Measurements from ENCODE around the gene PCNX2.
A peak's percentile ranks its signal among the peaks of the same experiment; 100 is the strongest.

PCNX2 gene

DNA sequence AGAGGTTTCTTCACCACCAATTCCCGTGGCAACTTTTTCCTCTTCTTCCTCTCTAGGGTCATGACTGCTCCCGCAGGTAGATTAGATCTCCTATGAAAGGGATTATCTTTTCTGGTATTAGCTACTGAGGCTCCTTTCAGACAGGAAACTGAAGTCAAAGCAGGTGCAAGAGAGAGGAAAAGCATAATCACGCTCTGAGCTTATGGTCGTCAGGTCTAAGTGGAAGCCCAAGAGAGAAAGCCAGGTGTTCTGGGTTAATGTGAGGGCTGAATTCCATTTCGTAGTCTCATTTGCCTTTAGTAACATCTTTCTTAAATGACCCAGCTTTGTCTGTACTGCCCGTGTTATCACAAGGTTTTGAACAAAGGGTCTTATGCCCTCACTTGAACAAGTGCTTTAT, 23.7 kb upstream of the PCNX2 start:
- no peak for DNase-seq (ENCODE audit: low spot score)

DNA sequence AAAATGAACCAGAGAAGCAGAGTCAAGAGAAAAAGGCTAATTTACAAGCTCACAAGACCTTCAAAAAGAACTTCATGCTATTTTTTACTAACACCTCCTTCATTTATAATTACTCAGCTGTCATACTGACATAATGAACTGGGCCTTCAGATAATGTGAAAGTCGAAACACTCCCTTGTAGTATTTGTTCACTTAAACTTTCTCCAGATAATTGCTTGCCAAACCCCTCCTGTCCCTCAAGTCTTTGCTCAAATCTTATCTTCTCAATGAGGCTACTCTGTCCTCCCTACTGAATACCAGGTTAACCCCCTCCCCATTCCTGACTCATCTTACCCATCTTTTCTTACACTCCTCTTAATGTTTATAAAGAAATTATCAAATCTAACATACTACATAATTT, 20.9 kb upstream of the PCNX2 start:
- DNase-seq (ENCODE audit: low spot score) = no peak

DNA sequence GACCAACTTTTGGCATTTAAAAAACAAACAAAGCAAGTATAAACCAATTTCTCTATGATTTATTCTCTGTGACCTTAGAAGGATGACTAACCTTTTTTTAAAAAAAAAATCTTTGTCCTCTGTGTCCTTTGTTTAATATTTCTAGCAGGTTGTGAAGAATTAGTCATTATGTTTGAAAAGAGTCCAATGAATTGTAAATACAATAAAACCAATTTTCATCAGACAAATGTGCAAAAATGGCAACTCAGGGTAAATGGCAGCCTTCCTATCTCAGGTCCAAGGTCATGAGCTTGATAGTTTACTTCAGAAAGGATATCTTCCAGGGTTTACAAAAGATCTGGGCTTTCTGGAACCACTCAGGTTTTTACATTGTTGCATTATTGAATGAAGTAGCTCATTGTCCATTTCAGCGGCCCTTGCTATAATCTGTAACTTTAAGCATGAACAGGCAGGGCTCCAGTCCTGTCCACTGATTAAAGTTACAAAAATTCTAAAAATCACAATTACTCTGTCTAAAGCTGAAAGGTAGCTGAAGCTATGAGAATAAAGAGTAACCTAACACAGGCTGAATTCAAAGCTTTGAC, 20.3 kb upstream of the PCNX2 start:
- DNase-seq (ENCODE audit: low spot score) = no peak

DNA sequence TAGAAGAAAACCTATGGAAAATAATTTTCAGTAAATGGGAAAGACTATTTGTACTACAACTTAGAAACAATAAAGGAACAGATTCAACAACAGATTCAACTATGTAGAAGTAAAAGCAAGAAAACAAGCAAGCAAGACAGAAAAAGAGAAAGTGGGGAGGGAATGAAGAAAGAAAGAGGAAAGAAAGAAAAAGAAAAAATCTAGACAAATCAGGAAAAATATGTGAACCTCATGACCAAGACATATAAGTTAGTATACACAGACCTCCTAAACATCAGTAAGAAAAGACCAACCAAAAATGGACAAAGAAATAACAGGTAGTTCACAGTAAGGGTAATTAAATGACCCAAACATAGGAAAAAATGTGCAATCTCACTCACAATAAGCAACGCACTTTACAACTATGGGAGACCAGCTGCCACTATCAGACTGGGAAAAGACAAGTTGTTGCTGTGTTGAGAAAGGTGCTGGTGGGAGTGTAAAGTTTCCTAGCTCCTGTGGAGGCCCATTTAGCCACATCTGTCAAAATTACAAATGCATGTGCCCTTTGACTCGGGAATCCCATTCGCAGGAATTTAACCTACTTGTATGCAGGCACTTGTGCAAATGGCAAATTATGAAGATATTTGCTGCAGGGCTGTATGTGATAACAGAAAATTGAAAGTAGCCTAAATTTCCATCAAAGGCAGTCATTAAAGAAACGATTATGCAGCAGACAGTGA, 18.1 kb upstream of the PCNX2 start:
- DNase-seq (ENCODE audit: low spot score) = no peak

DNA sequence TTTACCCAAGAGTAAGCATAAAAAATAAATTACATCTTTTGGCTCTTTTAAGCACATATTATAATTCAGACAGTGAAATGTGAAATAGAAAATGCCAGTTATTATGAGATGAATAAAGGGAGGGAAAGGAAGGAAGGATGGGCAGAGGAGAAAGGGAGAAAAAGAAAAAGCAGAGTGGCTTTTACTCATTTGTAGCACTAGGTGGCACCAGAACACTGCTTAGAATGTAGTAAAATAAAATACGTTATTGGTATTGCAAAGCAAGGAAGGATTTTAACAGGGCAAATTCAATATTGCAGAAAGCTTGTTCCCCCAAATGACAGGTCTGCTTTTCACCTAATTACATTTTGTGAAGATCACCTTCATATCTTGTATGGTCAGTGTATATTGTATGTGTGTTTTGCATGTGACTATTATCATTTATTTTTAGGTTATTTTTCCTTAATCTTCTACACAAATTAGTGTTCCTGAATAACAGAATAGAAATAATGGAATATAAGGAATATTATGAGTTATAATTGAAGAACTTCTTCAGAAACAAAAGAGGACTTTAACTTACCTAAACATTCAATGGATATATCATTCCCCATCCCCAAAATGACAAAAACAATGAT, 9.1 kb upstream of the PCNX2 start:
- peak; percentile 48 for DNase-seq (ENCODE audit: low spot score)

DNA sequence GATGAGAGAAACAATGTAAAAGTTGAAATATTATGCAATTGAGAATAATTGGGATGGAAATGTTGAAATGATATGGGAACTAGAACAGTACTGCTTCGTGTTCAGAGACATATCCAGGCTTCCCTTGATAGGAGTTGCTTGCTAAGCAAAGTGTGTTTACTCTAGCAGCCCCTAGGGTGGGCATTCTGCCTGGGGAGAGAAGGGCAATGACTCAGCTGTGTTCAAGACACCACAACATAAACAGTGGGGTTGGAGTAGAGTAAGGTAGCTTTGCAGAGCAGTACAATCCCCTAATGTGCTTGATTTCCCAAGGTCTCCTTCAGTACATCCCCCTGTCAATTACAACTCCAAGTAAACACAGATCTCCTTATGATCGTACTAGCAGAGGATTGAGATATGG, 4.8 kb upstream of the PCNX2 start:
- DNase-seq (ENCODE audit: low spot score) = no peak

DNA sequence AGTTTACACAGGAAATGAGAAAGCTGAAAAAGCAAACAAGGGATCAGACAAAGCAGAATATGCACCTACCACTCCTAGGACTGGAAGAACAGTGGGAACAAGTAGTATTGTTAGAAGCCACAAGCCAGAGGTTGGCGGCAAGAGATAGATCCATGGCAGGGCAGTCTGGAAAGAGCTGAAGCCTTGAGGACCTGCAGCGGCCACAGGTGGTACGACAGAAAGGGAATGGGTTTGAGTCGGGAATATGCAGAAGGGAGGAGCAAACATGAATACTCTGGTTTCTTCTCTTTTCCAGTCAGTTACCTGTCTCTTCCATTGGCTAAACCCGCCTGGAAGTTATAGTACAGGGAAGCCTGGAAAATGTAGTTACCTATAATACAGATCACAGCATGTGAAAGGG, 3.9 kb upstream of the PCNX2 start:
- DNase-seq (ENCODE audit: low spot score) = no peak

DNA sequence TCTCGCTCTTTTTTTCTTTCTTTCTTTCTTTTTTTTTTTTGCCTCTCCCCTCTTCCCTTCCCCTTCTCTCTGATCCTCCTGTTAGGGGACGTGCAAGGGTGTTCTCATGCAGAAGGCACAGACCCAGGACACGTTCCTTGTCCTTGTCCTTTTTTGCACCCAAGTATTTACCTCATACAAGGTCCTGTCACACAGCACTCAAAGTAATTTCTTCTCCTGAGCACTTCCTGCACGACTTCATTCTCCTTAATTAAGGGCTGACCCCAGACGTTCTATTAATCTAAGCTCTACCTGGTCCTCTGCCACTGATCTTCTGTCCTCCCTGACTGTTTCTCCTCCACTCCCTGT, 424 bp upstream of the PCNX2 start:
- no peak for DNase-seq (ENCODE audit: low spot score)

DNA sequence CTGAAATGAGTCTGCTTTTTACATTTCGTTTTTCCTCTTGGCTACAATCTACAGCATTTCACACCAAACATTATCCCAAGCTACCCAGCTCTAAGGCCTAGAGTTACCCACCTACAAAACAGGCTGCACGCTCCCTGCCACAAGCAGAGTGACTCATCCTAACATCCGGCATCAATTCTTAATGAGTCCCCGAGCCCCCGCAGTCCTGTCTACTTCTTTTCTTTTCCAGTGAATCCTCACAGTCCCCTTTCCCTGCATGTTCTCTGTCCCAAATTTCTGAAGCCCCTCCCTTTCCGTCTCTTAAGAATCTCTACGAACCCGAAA, 650 bp downstream of the PCNX2 start:
- DNase-seq (ENCODE audit: low spot score) = peak; percentile 56

DNA sequence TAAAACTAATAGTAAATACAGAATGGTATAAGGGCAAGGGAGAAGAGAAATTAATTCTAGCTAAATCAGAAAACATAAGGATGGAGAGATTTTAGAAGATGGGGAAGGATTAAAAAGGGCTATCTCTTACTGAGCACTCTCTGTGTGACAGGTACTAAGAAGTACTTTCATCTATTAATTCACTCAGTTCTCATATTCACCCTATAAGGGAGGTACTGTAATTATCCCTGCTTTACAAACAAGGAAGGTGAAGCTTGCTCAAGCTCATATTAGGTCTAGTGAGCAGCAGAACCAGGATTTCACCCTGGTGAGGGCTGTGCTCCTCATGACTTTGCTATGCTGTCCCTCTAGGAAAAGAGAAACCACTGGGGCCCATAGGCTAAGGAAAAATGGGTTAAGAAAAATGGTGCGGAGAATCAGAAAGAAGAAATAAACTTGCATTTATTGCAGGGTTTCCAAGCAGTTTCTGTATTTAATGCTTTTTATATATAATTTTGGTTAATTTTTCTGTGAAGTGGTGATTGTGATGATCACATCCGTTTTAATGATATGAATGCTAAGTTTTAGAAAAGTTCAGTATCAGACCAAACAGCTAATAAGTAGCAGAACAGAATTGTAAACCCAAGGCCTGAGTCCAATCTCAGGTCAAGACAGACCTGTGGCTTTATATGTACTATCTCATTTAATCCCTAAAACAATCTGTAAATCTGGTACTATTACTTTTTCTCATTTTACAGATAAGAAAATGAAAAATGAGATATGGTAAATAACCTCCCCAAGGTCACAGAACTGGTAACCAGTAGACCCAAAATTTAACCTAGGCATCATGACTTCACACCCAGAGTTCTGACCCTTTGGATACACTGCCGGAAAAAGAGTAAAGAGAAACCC, 1.7 kb downstream of the PCNX2 start:
- no peak for DNase-seq (ENCODE audit: low spot score)

DNA sequence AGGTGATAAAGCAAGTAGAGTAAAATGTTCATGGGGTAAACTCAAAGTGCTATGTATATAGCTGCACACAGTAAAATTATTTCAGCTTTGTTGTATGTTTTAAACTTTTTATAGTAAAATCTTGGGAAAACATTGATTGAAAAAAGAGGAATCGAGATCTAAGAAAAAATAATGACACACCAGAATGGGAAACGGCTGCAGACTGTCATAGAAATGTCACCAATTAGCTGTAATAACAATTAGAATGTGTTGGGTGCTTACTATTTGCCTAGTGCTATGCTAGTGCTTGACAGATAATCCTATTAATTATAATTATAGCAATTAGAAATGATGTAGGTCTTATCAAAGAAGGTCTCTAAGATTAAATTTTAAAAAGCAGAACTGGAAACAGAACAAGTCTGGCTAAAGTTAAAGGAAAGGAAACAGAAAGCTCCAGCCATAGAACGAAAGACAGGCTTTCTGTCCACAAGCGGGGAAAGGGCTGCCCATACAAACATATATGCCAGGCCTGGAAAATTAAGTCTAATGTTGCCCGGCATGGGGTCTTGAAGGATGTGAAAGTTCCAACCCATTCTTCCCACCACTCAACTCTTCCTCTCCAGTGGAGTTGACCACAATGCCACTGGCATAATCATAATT, 5.0 kb downstream of the PCNX2 start:
- DNase-seq (ENCODE audit: low spot score) = no peak

DNA sequence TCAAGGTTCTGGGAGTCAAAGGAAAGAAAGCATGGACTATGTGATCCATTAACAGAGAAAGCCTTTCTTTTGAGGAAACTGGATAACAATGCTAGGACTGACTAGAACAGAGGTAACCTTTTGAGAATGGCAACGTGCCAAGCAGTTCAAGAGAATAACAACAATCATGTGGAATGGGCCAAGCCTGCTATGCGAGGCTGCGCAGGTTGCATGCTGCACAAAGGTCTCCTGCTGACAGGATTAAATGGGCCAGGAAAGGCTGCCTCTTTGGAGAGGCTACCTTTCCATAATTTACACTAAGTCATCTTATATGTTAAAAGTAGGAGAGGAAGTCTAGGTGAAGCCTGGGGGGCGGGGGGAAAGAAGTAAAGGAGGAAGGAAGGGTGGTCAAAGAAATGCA, 5.8 kb downstream of the PCNX2 start:
- DNase-seq (ENCODE audit: low spot score) = no peak

DNA sequence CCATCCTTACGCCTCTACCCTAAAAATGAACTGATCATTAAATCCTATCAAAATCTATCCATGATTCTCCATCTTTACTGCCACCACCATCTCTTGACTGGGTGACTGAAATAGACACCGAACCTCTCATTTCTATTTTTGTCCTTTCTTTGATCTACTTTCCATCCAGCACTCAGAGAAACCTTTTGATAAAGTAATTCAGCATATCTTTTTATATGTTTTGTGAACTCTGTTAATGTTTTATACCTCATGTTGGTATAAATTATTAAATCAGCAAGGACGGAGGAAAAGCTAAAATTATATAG, 13.0 kb downstream of the PCNX2 start:
- DNase-seq (ENCODE audit: low spot score) = no peak

DNA sequence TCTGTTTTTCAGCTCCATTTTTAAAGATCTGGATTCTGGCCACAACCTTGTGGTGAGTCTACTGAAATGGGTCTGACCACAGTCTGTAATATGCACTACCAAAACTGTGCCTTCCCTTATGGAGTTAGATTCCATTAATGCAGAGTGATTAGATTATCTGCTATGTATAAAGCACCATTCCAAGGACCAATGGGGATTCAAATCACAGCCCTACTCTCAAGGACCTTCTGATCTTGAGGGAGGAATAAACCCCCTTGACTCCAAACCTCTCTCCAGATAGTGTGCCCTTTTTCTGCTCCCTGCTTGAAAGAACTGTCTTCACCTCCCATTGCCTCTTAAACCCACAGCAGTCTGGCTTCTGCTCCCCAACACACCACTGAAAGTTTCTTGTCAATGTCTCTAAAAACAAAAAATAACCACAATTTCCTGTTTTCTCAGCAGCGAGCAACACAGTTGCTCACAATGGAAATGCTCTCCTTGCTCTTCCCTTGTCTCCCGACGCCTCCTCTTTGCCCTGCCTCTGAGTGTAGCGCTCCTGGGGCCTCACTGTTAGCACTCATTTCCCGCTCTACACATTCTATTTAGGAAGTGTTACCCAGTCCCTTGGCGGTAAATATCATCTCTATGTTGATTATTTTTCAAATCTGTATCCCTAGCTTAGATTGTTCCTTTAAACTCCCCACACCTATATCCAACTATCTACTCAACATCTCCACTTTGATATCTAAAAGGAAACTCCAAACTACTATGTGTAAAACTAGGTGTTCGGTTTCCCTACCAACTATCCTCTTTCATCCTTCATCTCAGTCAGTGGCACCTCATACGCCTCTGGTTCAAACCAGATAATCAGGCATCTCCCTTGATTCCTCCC, 13.6 kb downstream of the PCNX2 start:
- DNase-seq (ENCODE audit: low spot score) = peak; percentile 31

DNA sequence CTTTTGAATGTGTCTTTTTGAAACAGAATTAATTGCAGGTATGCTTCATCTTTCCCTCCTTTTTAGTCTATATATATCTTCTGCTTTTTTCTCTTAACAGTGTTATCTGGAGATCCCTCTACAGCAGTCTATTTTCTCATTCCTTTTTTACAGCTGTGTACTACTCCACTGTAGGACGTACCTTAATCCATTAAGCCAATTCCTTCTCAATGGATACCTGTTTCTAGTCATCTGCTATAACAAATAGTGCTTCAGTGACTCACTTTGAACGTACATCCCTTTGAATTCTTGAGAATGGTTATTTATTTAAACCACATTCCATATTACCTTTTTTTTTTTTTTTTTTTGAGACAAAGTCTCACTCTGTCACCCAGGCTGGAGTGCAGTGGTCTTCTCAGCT, 15.6 kb downstream of the PCNX2 start:
- no peak for DNase-seq (ENCODE audit: low spot score)

DNA sequence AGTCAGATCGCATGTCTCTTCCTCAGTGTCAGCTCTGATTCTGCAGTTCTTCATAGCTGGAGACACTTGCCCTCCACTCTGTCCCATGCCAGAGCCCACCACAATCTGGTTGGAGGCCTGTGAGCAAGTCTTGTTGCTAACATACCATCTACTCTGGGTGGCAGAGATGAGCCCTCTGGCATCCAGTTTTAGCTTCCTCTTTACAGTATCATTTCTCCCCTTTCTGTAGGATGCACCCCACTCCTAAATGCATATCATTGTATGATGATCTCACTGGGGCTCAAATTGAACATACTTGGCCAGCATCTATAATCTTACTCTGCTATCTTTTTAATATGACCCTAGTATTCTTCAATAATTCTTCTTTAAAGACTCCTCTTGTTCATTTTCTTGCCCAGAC, 16.9 kb downstream of the PCNX2 start:
- no peak for DNase-seq (ENCODE audit: low spot score)

DNA sequence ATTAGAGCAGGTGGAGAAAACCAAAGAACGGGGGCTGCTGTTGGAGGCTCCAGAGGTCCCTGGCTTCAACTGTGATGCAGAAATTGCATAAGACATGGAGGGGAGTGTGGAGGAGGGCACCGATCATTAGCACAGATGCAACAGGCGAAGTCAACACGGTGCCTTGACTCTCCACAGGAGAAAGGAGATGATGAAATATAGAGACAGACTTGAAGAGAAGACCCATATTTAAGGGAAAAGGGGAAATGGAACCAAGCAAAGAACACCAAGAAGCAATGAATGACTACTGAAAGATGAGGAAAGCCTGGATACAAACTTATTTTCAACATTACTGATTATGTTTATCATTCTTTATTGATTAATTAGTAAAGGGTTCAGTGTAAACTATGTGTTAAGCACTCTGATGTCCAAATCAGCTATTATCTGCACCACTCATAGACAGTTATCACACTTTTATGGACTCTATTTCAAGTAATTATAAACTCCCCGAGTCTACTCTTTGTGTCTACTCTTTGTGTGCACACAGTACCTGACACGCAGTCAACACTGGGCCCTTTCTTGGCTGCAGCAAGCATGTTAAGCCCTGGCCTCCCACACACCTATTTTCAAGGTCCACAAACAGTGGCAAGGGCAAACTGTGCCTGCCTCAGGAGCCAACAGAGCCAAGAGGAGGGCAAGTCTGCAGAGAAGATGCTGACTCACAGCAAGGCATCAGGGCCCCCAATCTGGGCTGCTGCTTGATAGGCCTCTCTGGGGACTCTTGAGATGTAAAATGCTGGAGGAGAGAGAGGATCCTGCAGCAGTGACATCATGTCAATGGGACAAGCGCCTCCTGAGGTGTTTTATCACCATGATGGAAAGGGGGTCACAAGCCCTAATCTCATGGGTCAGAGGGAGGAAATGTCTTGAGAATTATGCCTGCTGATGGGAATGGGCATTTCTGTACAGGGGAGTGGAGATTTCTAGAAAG, 17.6 kb downstream of the PCNX2 start:
- no peak for DNase-seq (ENCODE audit: low spot score)

DNA sequence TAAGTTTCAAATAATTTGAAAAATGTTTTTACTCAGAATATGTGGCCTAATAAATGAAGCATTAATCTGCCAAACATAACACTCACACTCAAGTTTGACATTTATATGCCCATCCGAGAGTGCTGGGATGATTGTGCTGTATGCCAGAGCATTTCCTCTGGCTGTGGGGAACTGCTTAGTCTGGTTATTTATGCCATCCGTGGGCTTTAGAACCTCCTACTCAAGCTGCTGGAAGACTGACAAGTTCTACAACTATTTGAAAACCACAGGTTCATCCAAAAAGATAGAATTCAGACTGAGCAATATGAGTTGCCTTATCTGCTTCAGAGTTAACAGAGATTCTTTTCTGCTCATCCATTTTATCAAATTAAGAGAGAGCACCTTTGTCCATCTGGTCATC, 25.9 kb downstream of the PCNX2 start:
- DNase-seq (ENCODE audit: low spot score) = no peak

DNA sequence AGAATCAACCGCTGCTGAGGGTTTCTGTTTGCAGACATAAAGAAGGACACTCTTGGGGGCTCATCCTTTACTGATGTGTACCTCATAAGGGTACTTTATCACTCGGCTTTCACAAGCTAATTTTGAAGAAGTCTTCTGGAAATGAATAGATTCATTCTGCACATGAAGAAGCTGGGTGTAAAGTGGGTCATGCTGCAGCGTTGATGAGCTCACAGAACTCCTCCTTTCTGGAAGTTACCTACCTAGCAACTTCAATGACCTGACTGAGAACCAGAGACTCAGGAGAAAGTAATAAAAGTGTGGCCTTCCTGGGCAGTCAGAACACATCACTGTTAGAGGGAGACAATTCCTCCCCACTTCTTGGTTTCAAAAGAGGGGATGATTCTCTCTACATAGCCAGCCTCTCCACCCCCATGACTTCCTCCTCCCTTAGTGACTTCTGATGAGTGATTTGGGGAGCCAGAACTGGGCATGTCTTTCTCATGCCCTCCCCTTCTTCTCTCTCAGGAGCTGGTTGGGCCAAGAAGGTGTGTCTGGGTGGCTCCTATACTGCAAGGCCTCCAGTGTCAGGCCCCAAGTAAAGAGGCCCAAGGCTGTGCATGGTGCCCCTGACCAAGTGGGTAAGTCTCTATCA, 27.0 kb downstream of the PCNX2 start:
- no peak for DNase-seq (ENCODE audit: low spot score)

DNA sequence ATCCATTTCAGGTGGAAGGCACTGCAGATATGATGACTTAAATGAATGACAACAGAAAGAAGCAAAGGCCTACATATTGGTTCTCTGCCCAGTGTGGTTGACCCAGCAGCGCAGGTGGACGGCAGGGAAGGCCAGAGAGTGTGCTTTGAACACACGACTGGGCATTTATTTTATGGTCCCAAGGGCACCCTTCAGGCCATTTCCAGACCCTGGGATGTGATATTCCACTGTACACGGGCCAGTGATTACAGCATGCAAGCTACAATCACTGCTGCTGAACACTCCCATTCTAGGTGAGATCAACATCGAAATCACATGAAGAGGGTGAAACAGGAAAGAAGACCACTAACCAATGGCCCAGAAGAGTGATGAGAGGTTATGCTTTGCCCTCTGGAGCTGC, 33.8 kb downstream of the PCNX2 start:
- DNase-seq (ENCODE audit: low spot score) = no peak
